NT2/D1 (cell line): ENCODE results near the gene PAQR5.

Experiments used
- SUZ12 ChIP-seq: IDR thresholded peaks from 2 replicates; pipeline ENCODE4 v1.6.1; 2011; ENCODE audit not compliant: insufficient read length, insufficient read depth; ENCODE audit errors: extremely low read depth
- ZNF274 ChIP-seq: IDR thresholded peaks from 2 replicates; pipeline ENCODE4 v1.6.1; 2011; ENCODE audit warnings: mild to moderate bottlenecking, low read depth, low read length

- TF ChIP-seq SUZ12 (no peak), ZNF274 (no peak)
These were observed 116.0 kb downstream of the PAQR5 start for GRCh38 chr15:69414701-69415167.
